HG03139 (cell line): Measurements from ENCODE around the gene ZNF467.

Source experiments
- ATAC-seq: cut with Tn5 transposase; IDR thresholded peaks from one replicate; pipeline ENCODE4 v1.9.1; 2021; ENCODE audit not compliant: unreplicated experiment

Gene ZNF467

GRCh38 chr7:149751043-149751775, 22.2 kb downstream of the ZNF467 start:
- no peak for ATAC-seq

- no peak for ATAC-seq
Measured at GRCh38 chr7:149750122-149750845, 23.1 kb downstream of the ZNF467 start.

GRCh38 chr7:149748076-149748874, 25.1 kb downstream of the ZNF467 start:
- no peak for ATAC-seq

- ATAC-seq = no peak
Measured at GRCh38 chr7:149743476-149744255, 29.7 kb downstream of the ZNF467 start.

- peak; percentile 55 for ATAC-seq
Measured at GRCh38 chr7:149742075-149742701, 31.2 kb downstream of the ZNF467 start.

GRCh38 chr7:149741629-149742028, 31.8 kb downstream of the ZNF467 start:
- no peak for ATAC-seq

- no peak for ATAC-seq
Measured at GRCh38 chr7:149736478-149737360, 36.7 kb downstream of the ZNF467 start.

GRCh38 chr7:149735779-149736477, 37.5 kb downstream of the ZNF467 start:
- no peak for ATAC-seq

- no peak for ATAC-seq
Measured at GRCh38 chr7:149735181-149735602, 38.2 kb downstream of the ZNF467 start.

- no peak for ATAC-seq
Measured at GRCh38 chr7:149734791-149735075, 38.7 kb downstream of the ZNF467 start.

- no peak for ATAC-seq
Measured at GRCh38 chr7:149733924-149734790, 39.2 kb downstream of the ZNF467 start.

- ATAC-seq = no peak
Measured at GRCh38 chr7:149733131-149733923, 40.1 kb downstream of the ZNF467 start.

GRCh38 chr7:149732611-149733010, 40.8 kb downstream of the ZNF467 start:
- no peak for ATAC-seq

- no peak for ATAC-seq
Measured at GRCh38 chr7:149732111-149732561, 41.3 kb downstream of the ZNF467 start.

GRCh38 chr7:149731207-149731955, 42.0 kb downstream of the ZNF467 start:
- no peak for ATAC-seq

- no peak for ATAC-seq
Measured at GRCh38 chr7:149729983-149730801, 43.2 kb downstream of the ZNF467 start.
